C4-2B (cell line): ENCODE results near the gene CELF6.
"Not testable (repeated sequence)": the region's sequence is repeated elsewhere in the genome, so short reads cannot be mapped to it uniquely, and the experiment has no call there.

Experiments used
- H3K27ac ChIP-seq: fragments of 450-650 bp; 2 replicates; pipeline ENCODE4 v1.5.1; 2017
- CTCF ChIP-seq: fragments of 450-650 bp; conservative IDR thresholded peaks from 2 replicates; pipeline ENCODE4 v1.5.1; 2017; ENCODE audit warnings: mild to moderate bottlenecking
- ZFX ChIP-seq: fragments of 450-650 bp; IDR thresholded peaks from 2 replicates; pipeline ENCODE4 v1.6.1; 2017

Gene CELF6

GRCh38 chr15:72285927-72286516, 33.9 kb downstream of the CELF6 start:
- peak; percentile 79 for TF ChIP-seq CTCF
- no peak for TF ChIP-seq ZFX
- no peak overlapping the region for H3K27ac ChIP-seq

- TF ChIP-seq CTCF (no peak), ZFX (no peak)
Observed at GRCh38 chr15:72285402-72285801, 34.6 kb downstream of the CELF6 start.

DNA sequence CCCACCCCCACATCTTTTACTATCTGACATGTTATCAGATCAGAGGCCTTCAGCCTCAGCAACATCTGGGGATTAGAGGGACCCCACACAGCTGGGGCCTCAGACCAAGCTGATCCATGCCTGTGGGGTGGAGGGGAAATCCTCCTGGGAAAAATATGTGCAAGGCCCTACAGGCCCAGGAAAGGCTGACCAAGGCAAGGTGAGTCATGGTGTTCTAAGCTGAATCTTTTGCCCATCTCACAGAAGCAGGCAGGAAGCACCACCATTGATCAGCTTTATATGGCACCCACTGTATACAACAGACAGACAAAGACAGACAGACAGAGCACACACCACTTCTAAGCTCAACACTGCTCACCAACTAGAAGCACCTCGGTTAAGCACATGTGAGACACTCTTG, 35.2 kb downstream of the CELF6 start:
- TF ChIP-seq ZFX = no peak
- TF ChIP-seq CTCF = no peak
- no peak overlapping the region for H3K27ac ChIP-seq

More at GRCh38 chr15:72285402-72285801, 34.6 kb downstream of the CELF6 start:
- H3K27ac ChIP-seq = no peak overlapping the region

- no peak for TF ChIP-seq ZFX
- no peak for TF ChIP-seq CTCF
- H3K27ac ChIP-seq = no peak overlapping the region
Observed at GRCh38 chr15:72281713-72282112, 38.2 kb downstream of the CELF6 start.

GRCh38 chr15:72280751-72281150, 39.2 kb downstream of the CELF6 start:
- no peak for TF ChIP-seq CTCF
- TF ChIP-seq ZFX = no peak
- no peak overlapping the region for H3K27ac ChIP-seq

- no peak overlapping the region for H3K27ac ChIP-seq
Observed at GRCh38 chr15:72278737-72279136, 41.2 kb downstream of the CELF6 start.

GRCh38 chr15:72276326-72276700, 43.6 kb downstream of the CELF6 start:
- TF ChIP-seq ZFX (no peak), CTCF (no peak)
- H3K27ac ChIP-seq = no peak overlapping the region

More at GRCh38 chr15:72278737-72279136, 41.2 kb downstream of the CELF6 start:
- no peak for TF ChIP-seq ZFX
- TF ChIP-seq CTCF = no peak

GRCh38 chr15:72275635-72276325, 44.2 kb downstream of the CELF6 start:
- not testable (repeated sequence) for H3K27ac ChIP-seq
